ENCODE data around the gene SNX21. TPM values are rescaled to one million over a fixed set of nuclear protein-coding genes. Genes with fewer than 3 reads are reported as not detected.

The SNX21 gene
- total RNA-seq, 2 donors from 2014 or later: 18.0 to 18.8 TPM

- DNase-seq: no peak
- H3K9me3 ChIP-seq (ENCODE audit: control insufficient read depth, low read length): peaks cover 21% of the 10 kb centered on the region
- H3K36me3 ChIP-seq (ENCODE audit: control insufficient read depth, insufficient read depth, low read length): peaks cover 59% of the 10 kb centered on the region
- peaks cover 6% of the 10 kb centered on the region for H3K4me1 ChIP-seq (ENCODE audit: control insufficient read depth, insufficient read depth, low read length)
- Mint-ChIP-seq H3K27me3 (ENCODE audit: insufficient read depth) (no peaks in the 10 kb centered on the region), H3K27ac (no peak overlapping the region), H3K4me3 (no peak overlapping the region), H3K4me1 (peaks cover 25% of the 10 kb centered on the region), H3K9me3 (peaks cover 7% of the 10 kb centered on the region), H3K36me3 (ENCODE audit: low read depth) (peaks cover 59% of the 10 kb centered on the region)
- no peak for TF ChIP-seq CTCF (conservative IDR thresholded peaks at IDR 0.05)
- H3K4me3 ChIP-seq (ENCODE audit: low read length): no peak overlapping the region
- H3K9ac ChIP-seq (ENCODE audit: extremely low read depth, low read length, poor library complexity, severe bottlenecking): no peak overlapping the region
- no peaks in the 10 kb centered on the region for H3K27me3 ChIP-seq (ENCODE audit: control insufficient read depth, insufficient read depth, low read length, poor library complexity, severe bottlenecking)
- no peak overlapping the region for H3K27ac ChIP-seq (ENCODE audit: low read depth, low read length)
- 92 to 100% methylated on average over 2 of the region's 2 CpGs for WGBS, 2 experiments (ENCODE audit: insufficient coverage in 1 of 2, insufficient read length in 1 of 2)
Observed at GRCh38 chr20:45850238-45850637, 16.6 kb downstream of the SNX21 start.

- Mint-ChIP-seq H3K9me3 (peaks cover 7% of the 10 kb centered on the region), H3K4me3 (no peak overlapping the region), H3K27me3 (ENCODE audit: insufficient read depth) (no peaks in the 10 kb centered on the region), H3K36me3 (ENCODE audit: low read depth) (peaks cover 52% of the 10 kb centered on the region), H3K4me1 (peaks cover 28% of the 10 kb centered on the region), H3K27ac (no peak overlapping the region)
- H3K9ac ChIP-seq (ENCODE audit: extremely low read depth, low read length, poor library complexity, severe bottlenecking): no peak overlapping the region
- H3K4me3 ChIP-seq (ENCODE audit: low read length): no peak overlapping the region
- no peak overlapping the region for H3K27ac ChIP-seq (ENCODE audit: low read depth, low read length)
- peaks cover 21% of the 10 kb centered on the region for H3K9me3 ChIP-seq (ENCODE audit: control insufficient read depth, low read length)
- peaks cover 53% of the 10 kb centered on the region for H3K36me3 ChIP-seq (ENCODE audit: control insufficient read depth, insufficient read depth, low read length)
- 95 to 100% methylated on average over 1 of the region's 1 CpG for WGBS, 2 experiments (ENCODE audit: insufficient coverage in 1 of 2, insufficient read length in 1 of 2)
- no peak for TF ChIP-seq CTCF (conservative IDR thresholded peaks at IDR 0.05)
- H3K27me3 ChIP-seq (ENCODE audit: control insufficient read depth, insufficient read depth, low read length, poor library complexity, severe bottlenecking): no peaks in the 10 kb centered on the region
- H3K4me1 ChIP-seq (ENCODE audit: control insufficient read depth, insufficient read depth, low read length): peaks cover 6% of the 10 kb centered on the region
- DNase-seq: no peak
Observed at GRCh38 chr20:45850926-45851325, 17.3 kb downstream of the SNX21 start.

- no peak overlapping the region for H3K4me3 Mint-ChIP-seq
- TF ChIP-seq CTCF (conservative IDR thresholded peaks at IDR 0.05): no peak
Observed at GRCh38 chr20:45851501-45851900, 17.9 kb downstream of the SNX21 start.

More at GRCh38 chr20:45851501-45851900, 17.9 kb downstream of the SNX21 start:
- no peaks in the 10 kb centered on the region for H3K27me3 ChIP-seq (ENCODE audit: control insufficient read depth, insufficient read depth, low read length, poor library complexity, severe bottlenecking)
- peaks cover 6% of the 10 kb centered on the region for H3K4me1 ChIP-seq (ENCODE audit: control insufficient read depth, insufficient read depth, low read length)
- H3K9me3 ChIP-seq (ENCODE audit: control insufficient read depth, low read length): peaks cover 21% of the 10 kb centered on the region
- no peak overlapping the region for H3K27ac ChIP-seq (ENCODE audit: low read depth, low read length)
- H3K4me3 ChIP-seq (ENCODE audit: low read length): no peak overlapping the region
- H3K9ac ChIP-seq (ENCODE audit: extremely low read depth, low read length, poor library complexity, severe bottlenecking): no peak overlapping the region
- Mint-ChIP-seq H3K27me3 (ENCODE audit: insufficient read depth) (no peaks in the 10 kb centered on the region), H3K9me3 (peaks cover 7% of the 10 kb centered on the region), H3K27ac (no peak overlapping the region), H3K4me1 (peaks cover 31% of the 10 kb centered on the region), H3K36me3 (ENCODE audit: low read depth) (peaks cover 46% of the 10 kb centered on the region)
- DNase-seq: no peak
- peaks cover 47% of the 10 kb centered on the region for H3K36me3 ChIP-seq (ENCODE audit: control insufficient read depth, insufficient read depth, low read length)
